ENCODE results near the gene RAPGEF2.

- no peak for TF ChIP-seq CTCF (IDR thresholded peaks at IDR 0.05; ENCODE audit: insufficient read depth, low read length, poor library complexity, severe bottlenecking)
- no peak for TF ChIP-seq EZH2phosphoT487 (conservative IDR thresholded peaks at IDR 0.05; ENCODE audit: low read length)
These were observed 96.9 kb downstream of the RAPGEF2 start for GRCh38 chr4:159199826-159200225.
